ENCODE data around the gene RPL7A.
"Not testable (repeated sequence)": the region's sequence is repeated elsewhere in the genome, so short reads cannot be mapped to it uniquely, and the experiment has no call there.

RPL7A gene

DNA sequence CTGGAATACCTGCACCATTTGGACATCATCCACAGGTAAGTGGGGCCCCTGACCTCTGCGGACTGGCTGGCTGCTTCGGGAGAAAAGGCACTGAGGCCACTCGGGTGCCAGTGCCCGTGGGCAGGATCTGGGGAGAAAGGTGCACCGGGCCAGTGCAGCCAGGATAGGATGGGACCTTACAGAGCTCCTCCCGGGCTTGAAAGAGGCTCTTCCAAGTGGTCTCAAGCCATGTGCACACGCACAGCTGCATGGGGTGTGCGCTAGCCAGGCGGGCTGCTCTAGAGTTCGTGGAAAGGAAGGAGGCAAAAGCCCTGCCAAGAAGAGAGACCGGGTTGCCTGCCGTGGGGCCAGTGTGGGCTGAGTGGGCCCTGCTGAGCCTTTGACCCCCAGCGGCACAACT is 41.5 kb downstream of the RPL7A start:
- no peak for DNase-seq (ENCODE audit: low read depth)

DNA sequence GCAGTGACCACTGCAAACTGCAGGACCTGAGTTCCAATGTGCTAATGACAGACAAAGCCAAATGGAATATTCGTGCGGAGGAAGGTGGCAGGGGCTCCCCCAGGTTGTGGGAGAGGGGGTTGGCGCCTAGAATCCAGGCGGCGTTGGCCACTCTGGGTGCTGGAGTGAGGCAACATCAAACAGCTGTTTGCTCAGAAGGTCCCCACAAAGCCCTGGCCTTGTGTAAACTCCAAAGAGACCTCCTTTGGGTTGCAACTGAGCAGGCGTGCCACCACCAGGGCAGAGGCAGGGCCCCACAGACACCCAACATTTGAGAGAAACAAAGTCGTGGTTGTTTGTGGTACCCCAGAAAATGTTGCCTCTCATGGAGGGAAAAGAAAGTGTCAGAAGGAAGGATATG is 42.7 kb downstream of the RPL7A start:
- no peak for DNase-seq (ENCODE audit: low read depth)

DNA sequence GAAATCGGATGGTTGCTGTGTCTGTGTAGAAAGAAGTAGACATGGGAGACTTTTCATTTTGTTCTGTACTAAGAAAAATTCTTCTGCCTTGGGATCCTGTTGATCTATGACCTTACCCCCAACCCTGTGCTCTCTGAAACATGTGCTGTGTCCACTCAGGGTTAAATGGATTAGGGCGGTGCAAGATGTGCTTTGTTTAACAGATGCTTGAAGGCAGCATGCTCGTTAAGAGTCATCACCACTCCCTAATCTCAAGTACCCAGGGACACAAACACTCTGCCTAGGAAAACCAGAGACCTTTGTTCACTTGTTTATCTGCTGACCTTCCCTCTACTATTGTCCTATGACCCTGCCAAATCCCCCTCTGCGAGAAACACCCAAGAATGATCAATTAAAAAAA is 43.4 kb downstream of the RPL7A start:
- DNase-seq (ENCODE audit: low read depth): not testable (repeated sequence)

DNA sequence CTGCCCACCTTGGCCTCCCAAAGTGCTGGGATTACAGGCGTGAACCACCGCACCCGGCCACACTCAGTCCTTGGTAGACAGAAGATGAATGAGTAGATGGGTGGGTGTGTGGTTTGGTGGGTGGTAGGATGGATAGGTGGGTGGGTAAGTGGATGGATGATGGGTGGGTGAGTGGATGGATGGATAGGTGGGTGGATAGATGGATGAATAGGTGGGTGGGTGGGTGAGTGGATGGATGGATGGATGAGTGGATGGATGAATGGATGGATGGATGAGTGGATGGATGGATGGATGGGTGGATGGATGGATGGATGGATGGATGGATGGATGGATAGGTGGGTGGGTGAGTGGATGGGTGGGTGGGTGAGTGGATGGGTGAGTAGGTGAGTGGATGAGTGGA is 44.3 kb downstream of the RPL7A start:
- DNase-seq (ENCODE audit: low read depth): not testable (repeated sequence)

DNA sequence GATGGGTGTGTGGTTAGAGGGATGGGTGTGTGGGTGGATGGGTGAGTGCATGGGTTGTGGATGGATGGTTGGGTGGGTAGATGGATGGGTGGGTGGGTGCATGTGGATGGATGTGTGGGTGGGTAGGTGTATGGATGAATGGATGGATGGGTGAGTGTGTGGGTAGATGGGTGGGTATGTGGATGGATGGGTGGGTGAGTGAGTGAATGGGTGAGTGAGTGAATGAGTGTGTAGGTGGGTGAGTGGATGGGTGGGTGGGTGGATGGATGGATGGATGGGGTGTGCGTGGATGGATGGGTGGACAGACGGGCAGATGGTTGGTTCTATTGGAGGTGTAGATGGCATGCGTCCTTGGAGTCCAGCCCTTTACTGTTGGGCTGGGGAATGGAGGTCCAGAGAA is 45.4 kb downstream of the RPL7A start:
- no peak for DNase-seq (ENCODE audit: low read depth)

DNA sequence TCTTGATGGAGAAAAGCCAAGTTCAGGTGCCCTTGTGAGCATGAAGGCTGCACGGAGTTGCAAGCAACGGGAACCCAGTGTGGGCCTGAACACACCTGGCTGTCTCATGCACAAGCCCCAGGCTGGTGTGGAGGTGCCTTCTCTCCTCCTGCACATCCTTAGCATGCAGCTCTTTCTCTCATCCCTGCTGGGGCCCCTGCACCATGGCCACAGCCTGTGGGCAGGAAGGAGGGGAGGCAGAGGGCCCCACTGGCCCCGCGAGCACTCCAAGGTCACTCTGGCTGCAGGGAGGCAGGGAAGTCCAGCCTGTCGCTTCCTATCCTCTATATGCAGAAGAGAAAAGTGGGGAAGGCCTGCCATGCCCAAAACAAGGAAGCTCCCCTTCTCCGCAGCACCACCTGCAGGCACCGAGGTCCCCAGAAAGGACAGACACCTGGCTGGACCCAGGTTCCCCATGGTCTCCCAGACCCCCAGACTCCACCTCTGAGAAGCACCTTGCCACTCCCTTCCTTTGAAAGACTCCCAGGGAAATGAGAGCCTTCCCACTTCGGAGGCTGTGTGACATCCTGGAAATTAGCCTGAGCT is 46.8 kb downstream of the RPL7A start:
- DNase-seq (ENCODE audit: low read depth): no peak

DNA sequence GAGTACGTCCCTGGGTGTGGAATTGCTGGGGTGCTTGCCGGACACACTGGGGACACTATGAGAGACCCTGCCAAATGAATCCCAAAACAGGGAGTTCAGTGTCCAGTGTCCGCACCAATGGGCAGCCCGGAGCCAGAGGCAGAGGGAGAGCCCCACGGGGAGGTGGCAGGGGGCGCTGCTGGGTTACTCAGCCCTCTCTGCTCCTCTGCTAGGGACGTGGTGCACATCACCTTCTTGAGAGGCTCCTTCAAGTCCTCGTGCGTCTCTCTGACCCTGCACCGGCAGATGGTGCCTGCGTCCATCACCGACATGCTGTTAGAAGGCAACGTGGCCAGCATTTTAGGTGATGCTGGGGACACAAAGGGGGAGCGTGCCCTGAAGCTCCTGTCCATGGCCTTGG is 48.9 kb downstream of the RPL7A start:
- no peak for DNase-seq (ENCODE audit: low read depth)

DNA sequence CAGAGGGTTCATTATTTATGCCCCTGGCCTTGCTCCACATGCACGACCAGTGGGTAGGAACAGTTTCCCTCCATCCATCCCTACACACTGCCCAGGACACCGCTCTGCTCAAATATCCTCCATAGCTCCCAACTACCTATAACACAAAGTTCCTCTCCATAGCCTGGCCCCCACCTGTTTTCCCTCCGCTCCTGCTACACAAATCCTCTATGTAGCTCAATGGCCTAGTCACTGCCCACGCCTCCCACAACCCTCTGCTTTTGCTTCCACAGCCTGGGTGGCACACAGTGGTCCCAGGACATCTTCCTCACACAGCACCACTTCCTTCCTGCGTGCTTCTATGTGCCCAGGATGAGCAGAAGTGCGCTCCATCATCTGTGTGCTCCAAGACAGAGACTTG is 49.4 kb downstream of the RPL7A start:
- DNase-seq (ENCODE audit: low read depth): no peak

DNA sequence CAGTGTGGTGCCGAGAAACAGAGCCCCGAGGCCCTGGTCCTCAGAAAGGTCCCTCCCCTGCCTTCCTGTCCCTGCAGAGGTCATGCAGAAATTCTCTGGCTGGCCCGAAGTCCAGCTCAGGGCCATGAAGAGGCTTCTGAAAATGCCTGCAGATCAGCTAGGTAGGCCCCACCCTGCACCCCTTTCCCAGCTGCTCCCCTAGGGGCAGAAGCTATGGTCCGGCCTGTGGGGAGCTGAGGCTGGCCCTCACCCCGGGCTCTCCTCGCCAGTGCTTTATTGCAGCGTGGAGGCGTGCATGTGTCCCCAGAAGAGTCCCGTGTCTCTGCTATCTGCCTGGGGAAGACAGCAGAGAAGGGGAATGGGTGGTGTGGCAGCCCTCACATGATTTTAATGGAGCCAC is 49.9 kb downstream of the RPL7A start:
- DNase-seq (ENCODE audit: low read depth): no peak

DNA sequence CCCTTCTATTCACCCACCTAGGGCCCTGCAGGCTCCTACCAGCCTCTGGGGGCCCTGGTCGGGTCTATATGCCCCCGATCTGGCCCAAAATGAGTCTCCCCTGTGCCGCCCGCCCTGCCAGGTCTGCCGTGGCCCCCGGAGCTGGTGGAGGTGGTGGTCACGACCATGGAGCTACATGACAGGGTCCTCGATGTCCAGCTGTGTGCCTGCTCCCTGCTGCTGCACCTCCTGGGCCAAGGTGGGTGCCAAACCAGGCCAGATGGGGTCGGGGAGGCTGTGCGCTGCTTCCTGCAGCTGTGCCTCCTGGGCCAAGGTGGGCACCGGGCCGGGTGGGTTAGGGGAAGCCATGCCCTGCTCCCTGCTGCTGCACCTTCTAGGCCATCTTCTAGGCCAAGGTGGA is 52.3 kb downstream of the RPL7A start:
- no peak for DNase-seq (ENCODE audit: low read depth)
